H4 (cell line): ENCODE results near the gene PTPRA. TPM values are rescaled to one million over a fixed set of nuclear protein-coding genes. Genes with fewer than 3 reads are reported as not detected.
"Not testable (repeated sequence)": the region's sequence is repeated elsewhere in the genome, so short reads cannot be mapped to it uniquely, and the experiment has no call there.

ENCODE experiments used
- DNase-seq: peaks from one replicate; pipeline ENCODE4 v3.0.0-alpha.2; 2015; ENCODE audit warnings: low spot score
- total RNA-seq: library from RNA; depleted of rRNA; stranded (reverse); fragments of >200 nt; shearing (Covaris generic); gene quantifications from 2 replicates; pipeline ENCODE4 v1.2.3, GENCODE V29; 2014; rRNA removed

PTPRA gene, protein sequence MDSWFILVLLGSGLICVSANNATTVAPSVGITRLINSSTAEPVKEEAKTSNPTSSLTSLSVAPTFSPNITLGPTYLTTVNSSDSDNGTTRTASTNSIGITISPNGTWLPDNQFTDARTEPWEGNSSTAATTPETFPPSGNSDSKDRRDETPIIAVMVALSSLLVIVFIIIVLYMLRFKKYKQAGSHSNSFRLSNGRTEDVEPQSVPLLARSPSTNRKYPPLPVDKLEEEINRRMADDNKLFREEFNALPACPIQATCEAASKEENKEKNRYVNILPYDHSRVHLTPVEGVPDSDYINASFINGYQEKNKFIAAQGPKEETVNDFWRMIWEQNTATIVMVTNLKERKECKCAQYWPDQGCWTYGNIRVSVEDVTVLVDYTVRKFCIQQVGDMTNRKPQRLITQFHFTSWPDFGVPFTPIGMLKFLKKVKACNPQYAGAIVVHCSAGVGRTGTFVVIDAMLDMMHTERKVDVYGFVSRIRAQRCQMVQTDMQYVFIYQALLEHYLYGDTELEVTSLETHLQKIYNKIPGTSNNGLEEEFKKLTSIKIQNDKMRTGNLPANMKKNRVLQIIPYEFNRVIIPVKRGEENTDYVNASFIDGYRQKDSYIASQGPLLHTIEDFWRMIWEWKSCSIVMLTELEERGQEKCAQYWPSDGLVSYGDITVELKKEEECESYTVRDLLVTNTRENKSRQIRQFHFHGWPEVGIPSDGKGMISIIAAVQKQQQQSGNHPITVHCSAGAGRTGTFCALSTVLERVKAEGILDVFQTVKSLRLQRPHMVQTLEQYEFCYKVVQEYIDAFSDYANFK
- 23.3 and 30.1 TPM in 2 replicates for total RNA-seq

DNA sequence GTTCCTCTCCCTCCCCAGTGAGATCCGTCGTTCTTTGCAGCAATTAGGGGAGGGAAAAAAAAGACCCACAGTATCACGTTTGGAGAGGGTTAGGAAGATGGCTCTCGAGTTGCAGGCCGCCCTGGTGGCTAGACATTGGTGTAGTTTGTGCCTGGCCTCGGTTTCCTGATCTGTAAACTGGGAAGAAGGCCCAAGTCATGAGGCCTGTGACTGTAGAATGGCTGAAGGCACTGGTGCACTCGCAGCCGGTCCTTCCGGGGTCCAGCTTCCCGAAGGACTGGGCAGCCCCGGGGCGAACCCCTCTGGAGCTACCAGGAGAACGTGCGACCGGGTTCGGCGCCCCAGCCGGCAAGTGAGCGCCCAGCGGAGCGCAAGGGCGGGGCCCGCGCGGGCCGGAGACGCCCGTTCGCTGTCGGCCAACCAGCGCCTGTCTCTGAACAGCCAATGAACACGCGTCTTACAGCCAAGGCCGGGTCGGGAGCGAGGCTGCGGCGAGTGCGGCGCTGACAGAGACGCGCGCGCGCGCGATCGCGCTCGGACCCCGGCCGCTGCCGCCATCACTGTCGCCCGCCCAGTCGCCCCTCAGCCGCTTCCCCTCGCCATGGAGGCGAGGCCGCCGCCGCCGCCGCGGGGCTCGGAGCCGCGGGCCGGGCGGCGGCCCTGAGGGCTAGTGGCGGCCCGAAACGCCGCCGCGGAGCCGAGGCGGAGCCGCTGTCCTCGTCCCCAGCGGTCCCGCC, at the start of gene PTPRA:
Gene PTPRA (plus strand): TSS at position 472 of the 737 bp plus-strand sequence. CDS start 90,797 bp downstream, outside the sequence.
- peak; percentile 86 for DNase-seq

DNA sequence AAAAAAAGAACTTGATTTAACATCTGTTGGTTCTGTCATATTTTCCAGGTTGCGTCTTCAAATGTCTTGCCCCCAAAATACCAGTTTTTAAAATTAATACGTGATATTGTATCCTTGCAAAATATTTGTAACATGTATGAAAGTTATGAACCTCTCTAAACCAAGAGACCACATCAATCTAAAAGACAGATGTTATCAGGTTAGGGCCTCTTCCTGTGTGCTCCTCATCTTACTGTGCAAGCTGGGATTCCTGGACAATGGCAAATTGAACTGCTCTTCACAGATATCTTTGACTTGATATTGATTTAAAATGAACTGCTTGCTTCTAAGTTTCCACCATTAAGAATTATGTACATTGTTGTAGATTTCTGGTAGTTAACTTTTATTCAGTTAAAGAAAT, 47.5 kb upstream of the PTPRA start:
- no peak for DNase-seq

DNA sequence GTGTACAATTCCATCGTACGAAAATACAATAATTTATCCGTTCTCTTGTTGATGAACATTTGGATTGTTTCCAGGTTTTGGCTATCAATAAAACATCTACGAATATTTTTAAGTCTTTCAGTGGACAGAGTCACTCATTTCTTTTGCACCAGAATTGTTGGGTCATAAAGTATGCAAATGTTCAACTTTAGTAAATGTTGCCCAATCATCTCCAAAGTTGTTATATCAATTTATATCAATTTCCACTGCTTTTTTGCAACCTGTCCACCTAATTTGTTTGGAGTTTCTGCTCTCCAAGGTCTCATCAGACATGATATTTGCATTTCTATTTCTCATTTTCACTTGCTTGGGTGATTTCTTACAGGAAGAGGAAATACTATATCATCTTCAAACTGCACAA, 46.6 kb upstream of the PTPRA start:
- DNase-seq, result no peak

GRCh38 chr20:2829376-2829775, 43.9 kb upstream of the PTPRA start:
- DNase-seq, result no peak

DNA sequence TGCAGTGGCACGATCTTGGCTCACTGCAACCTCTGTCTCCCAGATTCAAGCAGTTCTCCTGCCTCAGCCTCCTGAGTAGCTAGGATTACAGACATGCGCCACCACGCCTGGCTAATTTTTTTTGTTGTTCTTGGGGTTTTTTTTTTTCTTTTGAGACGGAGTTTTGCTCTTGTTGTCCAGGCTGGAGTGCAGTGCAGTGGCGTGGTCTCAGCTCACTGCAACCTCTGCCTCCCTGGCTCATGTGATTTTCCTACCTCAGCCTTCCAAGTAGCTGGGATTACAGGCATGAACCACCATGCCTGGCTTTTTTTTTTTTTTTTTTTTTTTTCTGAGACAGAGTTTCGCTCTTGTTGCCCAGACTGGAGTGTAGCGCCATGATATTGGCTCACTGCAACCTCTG, 42.1 kb upstream of the PTPRA start:
- DNase-seq, result not testable (repeated sequence)

DNA sequence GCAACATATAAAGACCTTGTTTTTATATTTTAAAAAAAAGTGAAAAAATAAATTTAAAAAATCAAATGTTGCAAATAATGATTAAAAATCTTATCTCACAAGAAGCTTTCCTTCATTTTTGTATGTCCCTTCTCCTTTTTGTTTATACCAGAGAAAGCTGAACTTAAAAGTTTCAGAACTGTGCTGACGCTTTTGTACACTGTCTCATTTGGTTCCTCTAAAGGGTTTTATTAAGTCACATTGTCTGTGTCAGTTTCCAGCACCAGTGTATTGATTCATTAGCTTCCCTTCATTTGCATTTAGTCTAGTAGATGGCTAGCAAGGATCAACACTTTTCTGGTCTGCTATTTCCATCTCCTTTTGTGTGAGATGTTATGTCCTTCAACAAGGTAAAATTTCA, 39.5 kb upstream of the PTPRA start:
- no peak for DNase-seq

- no peak for DNase-seq
These were observed 38.7 kb upstream of the PTPRA start for GRCh38 chr20:2834401-2835110.

DNA sequence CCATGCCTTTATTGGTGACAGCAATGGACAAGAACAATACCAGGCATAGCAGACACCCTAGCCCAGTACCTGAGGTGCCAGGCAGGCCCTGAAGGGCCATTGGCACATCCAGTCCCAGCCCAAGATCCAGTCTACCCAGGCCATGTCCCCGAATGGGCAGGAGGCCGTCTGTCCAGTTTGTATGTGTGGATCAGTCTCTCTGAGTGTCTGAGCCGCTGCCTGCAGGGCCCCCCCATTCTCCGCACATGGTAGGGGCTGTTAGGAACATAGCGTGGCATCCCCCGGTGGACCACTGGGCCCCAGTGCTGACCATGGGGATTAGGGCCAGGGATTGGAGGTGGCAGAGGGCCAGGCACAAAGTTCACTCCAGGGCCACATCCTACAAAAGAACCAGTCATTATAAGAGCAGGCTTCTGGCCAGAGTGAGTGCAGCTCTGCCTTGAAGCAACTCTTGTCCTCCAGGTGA, 37.9 kb upstream of the PTPRA start:
- DNase-seq, result no peak

- DNase-seq, result no peak
These were observed 37.2 kb upstream of the PTPRA start for GRCh38 chr20:2836035-2836434.

GRCh38 chr20:2837221-2837960, 35.9 kb upstream of the PTPRA start:
- no peak for DNase-seq

DNA sequence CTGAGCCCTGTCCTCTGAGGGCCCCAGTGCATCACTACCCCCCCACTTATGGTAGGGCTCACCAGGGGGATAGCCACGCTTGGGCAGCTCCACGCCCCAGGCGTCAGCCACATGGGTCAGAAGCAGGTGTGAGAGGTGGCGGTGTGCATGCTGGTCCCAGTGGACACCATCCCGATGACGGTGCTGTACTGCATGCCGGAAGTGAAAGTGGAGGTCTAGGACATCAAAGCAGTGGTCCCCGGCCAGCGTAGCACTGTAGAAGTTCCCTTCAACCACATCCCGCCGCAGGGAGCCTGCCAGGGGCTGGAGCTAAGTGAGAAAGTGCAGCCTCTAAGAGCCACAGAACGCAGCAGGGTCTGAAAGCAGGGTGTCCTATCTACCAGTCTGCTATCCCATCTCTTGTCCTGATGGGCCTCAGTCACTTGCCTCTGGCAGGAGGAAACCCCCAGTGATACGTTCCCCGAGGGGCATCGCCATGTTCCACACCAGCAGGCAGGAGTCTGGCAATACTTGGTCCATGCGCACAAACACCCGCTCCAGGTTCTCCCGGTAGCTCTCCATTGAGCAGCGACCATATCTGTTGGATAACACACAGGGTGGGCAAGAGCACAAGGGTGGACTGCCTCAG, 35.0 kb upstream of the PTPRA start:
- no peak for DNase-seq

DNA sequence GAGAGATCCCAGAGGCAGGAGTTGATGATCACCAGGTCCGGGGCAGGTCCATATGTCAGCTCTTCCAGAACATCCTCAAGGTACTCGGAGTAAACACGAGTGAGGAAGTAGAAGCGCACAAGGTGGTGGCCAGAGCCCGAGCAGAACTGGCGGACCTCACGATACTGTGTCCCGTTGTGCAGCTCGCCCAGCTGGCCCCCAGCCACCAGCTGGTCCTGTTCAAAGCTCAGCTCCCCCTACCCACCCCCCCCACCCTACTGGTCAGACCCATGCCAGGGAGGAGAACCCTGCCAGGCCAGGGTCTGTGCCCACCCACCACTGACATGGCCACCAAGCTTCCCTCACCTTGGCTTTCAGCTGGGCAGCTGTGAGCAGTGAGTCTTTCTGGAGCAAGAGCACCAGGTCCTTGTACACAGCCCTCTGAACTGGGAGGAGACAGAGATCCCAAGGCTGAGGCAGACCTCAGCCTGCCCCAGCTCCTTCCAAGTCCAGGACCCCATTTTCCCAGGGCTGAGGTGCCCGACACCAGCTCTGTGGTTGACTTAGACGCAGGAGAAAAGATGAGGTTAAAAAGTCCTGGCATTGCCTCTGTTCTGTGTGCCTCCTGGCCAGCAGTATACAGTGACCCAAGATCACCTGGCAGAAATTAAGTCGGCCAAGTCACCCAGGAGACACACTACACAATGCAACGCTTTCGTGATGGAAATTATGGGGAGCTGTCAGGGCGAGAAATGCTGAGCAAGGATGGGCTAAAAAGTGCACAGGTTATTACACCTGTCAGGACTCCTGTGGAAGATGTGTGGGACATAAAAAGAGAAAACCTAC, 34.2 kb upstream of the PTPRA start:
- DNase-seq, result no peak

- no peak for DNase-seq
These were observed 33.5 kb upstream of the PTPRA start for GRCh38 chr20:2839732-2840137.

DNA sequence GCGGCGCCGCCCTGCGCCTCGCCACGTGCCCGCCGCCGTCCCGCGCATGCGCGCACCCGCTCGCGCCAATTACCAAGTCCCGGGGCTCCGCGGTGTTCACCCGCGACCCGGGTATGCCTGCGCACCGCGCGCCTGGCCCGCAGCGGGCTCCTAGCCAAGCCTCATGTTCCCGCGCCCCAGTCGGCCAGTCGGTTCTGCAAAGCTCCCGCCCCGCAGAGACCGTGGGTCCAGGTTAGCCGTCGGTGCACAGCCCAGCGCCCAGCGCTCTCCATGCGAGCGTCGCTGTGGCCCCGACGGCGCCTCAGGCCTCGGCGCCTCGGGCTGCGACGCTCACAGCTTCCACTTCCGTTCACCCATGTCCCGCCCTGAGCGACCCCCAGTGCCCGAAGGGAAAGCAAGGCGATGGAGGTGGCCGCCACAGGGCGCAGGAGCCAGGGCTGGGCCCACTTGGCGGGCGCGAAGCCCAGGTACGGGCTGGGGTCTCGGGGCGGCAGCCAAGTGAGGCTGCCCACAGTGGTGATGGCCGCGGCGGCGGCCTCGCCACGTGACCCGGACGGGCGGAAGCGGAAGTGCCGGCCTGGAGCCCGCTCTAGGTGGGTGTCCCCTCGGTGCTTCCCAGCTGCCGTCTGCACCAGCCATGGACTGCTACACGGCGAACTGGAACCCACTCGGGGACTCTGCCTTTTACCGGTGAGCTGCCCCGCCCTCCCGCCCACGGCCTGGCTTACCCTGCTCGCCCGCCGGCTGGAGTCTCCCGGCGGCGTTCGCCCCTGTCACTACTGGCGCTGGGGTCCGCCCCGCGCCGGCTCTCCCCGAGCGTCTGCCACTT, 32.9 kb upstream of the PTPRA start, which contains the start of the genes PCED1A and VPS16:
Gene PCED1A (minus strand): TSS at position 518 of the 829 bp plus-strand sequence. CDS start 743 bp downstream, outside the sequence.
Gene VPS16 (plus strand): TSS at position 608 of the 829 bp plus-strand sequence. CDS start 30 bp downstream, at position 638.
- DNase-seq, result peak; percentile 75

- DNase-seq, result peak; percentile 31
These were observed 32.2 kb upstream of the PTPRA start for GRCh38 chr20:2840967-2841531.

- no peak for DNase-seq
These were observed 27.7 kb upstream of the PTPRA start for GRCh38 chr20:2845607-2846006.

GRCh38 chr20:2846698-2847097, 26.6 kb upstream of the PTPRA start:
- no peak for DNase-seq

GRCh38 chr20:2847802-2848201, 25.5 kb upstream of the PTPRA start:
- no peak for DNase-seq
